GM21515 (cell line): ENCODE results near the gene RGS17.

Experiments used
- ATAC-seq: cut with Tn5 transposase; IDR thresholded peaks from one replicate; pipeline ENCODE4 v1.9.1; 2021; ENCODE audit not compliant: unreplicated experiment

Gene RGS17

DNA sequence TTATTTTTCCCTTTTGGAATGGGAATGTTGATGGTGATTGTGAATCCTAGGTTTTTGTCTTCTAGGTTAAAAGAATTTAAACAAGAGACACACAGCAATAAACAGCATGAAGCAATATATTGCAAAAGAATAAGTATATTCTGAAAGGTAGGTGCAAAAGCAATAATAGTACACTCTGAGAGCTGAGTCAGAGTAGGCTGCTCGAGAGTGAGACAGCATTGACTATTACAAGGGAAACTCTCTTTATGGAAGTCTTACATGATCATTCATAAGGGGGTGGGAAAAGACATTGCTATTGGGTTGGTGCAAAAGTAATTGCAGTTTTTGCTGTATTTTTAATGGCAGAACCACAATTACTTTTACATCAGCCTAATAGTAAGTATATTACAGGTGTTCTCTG is 173.3 kb downstream of the RGS17 start:
- ATAC-seq, result no peak
